GM12891 (cell line): Measurements from ENCODE around the gene MTG1.
"Not testable (repeated sequence)": the region's sequence is repeated elsewhere in the genome, so short reads cannot be mapped to it uniquely, and the experiment has no call there.

Experiments
- PAX5 ChIP-seq: IDR thresholded peaks from 2 replicates; pipeline ENCODE4 v1.6.1; 2011; ENCODE audit warnings: low read length, moderate library complexity, mild to moderate bottlenecking; ENCODE audit not compliant: insufficient read depth, severe bottlenecking
- POLR2A ChIP-seq: IDR thresholded peaks from 2 replicates; pipeline ENCODE4 v1.6.1; 2011; ENCODE audit warnings: low read depth, low read length, control low read depth
- POLR2AphosphoS5 ChIP-seq: IDR thresholded peaks from 2 replicates; pipeline ENCODE4 v1.6.1; 2011; ENCODE audit warnings: low read depth, low read length, control low read depth
- POU2F2 ChIP-seq: IDR thresholded peaks from 2 replicates; pipeline ENCODE4 v1.6.1; 2011; ENCODE audit warnings: low read depth, mild to moderate bottlenecking, control low read depth, low read length, moderate library complexity
- SPI1 ChIP-seq: IDR thresholded peaks from 2 replicates; pipeline ENCODE4 v1.6.1; 2011; ENCODE audit warnings: low read depth, low read length, control low read depth
- TAF1 ChIP-seq: IDR thresholded peaks from 2 replicates; pipeline ENCODE4 v1.6.1; 2011; ENCODE audit warnings: low read depth, low read length, control low read depth

GRCh38 chr10:133376183-133376582 lies 17.8 kb upstream of the MTG1 start:
- not testable (repeated sequence) for TF ChIP-seq POLR2A, POLR2AphosphoS5, SPI1, TAF1, PAX5, POU2F2
